Prostate gland (tissue), 2 donors: Measurements from ENCODE around the gene GDPD4. TPM values are rescaled to one million over a fixed set of nuclear protein-coding genes. Genes with fewer than 3 reads are reported as not detected.

Source experiments
- DNase-seq: peaks from one replicate; pipeline ENCODE4 v3.0.0-alpha.2; 2019; ENCODE audit warnings: low spot score
- H3K27ac ChIP-seq, 2 donors: fragments of 200-600 bp; sonication (generic); 2 replicates each; pipeline ENCODE4 v1.5.1; 2017 to 2019
- H3K27me3 ChIP-seq: fragments of 200-600 bp; sonication (generic); replicated peaks from 2 replicates; pipeline ENCODE4 v1.5.1; 2019; ENCODE audit not compliant: insufficient read depth
- H3K36me3 ChIP-seq, 2 donors: fragments of 200-600 bp; sonication (generic); 1 replicate in 1 of 2; 2 replicates in 1 of 2; pipeline versions ENCODE4 v1.5.1 to v1.8.1; 2017 to 2019
- H3K4me1 ChIP-seq: fragments of 200-600 bp; sonication (generic); replicated peaks from 2 replicates; pipeline ENCODE4 v1.5.1; 2019
- H3K4me3 ChIP-seq, 2 donors: fragments of 200-600 bp; sonication (generic); 2 replicates each; pipeline ENCODE4 v1.5.1; 2017 to 2019
- H3K9me3 ChIP-seq: fragments of 200-600 bp; sonication (generic); 2 replicates; pipeline ENCODE4 v1.5.1; 2017
- POLR2A ChIP-seq: fragments of 450-650 bp; IDR thresholded peaks from one replicate; pipeline ENCODE4 v1.6.1; 2016; ENCODE audit warnings: antibody characterized with exemption, mild to moderate bottlenecking
- POLR2AphosphoS5 ChIP-seq: sonication (generic); formaldehyde crosslinking; IDR thresholded peaks from one replicate; pipeline ENCODE4 v1.6.1; 2017; ENCODE audit warnings: antibody characterized with exemption
- WGBS: methylation state at CpG from one replicate; pipeline ENCODE4 v1.1.5; 2018; 5-methylcytosine and 5-hydroxymethylcytosine counted together
- intact Hi-C: fragments of 100-400 bp; cut with DNase I; formaldehyde crosslinking; loops from one replicate; pipeline ENCODE4 v1.14.2; 2022
- total RNA-seq, 2 donors: library from RNA; depleted of rRNA; stranded (reverse); fragments of >200 nt; gene quantifications; one replicate each; pipeline ENCODE4 v1.1.0, GENCODE V29; 2016
- TF ChIP-seq, protein P1 (sequence below), 4 experiments: fragments of 200-600 bp in 2 of 4; fragments of 450-650 bp in 2 of 4; sonication (generic) in 2 of 4; IDR thresholded peaks; 1 replicate in 3 of 4; 2 replicates in 1 of 4; pipeline ENCODE4 v1.5.1; 2016 to 2019; ENCODE audit warnings: antibody characterized with exemption in 4 of 4, mild to moderate bottlenecking in 2 of 4, moderate library complexity in 2 of 4

Gene GDPD4
- total RNA-seq, 2 donors from 2014 or later = 7.4 TPM; not detected in 1

DNA sequence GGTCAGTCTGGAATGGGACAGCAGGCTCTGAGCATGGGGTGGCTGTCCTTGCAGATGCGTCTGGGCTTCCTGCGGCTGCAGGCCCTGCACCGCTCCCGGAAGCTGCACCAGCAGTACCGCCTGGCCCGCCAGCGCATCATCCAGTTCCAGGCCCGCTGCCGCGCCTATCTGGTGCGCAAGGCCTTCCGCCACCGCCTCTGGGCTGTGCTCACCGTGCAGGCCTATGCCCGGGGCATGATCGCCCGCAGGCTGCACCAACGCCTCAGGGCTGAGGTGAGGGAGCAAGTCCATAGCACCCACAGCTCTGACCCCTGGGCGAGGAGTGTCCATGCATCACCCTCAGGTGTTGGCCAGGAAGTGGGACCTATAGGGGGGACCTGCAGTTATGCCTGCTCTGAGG is 121.8 kb downstream of the GDPD4 start:
- no peaks in the 10 kb centered on the region for H3K27me3 ChIP-seq
- H3K4me1 ChIP-seq = no peaks in the 10 kb centered on the region
- H3K4me3 ChIP-seq = no peak overlapping the region
- WGBS = 96% methylated on average over 18 of the region's 19 CpGs
- no peaks in the 10 kb centered on the region for H3K9me3 ChIP-seq
- TF ChIP-seq POLR2A = no peak
- TF ChIP-seq, protein P1, sequence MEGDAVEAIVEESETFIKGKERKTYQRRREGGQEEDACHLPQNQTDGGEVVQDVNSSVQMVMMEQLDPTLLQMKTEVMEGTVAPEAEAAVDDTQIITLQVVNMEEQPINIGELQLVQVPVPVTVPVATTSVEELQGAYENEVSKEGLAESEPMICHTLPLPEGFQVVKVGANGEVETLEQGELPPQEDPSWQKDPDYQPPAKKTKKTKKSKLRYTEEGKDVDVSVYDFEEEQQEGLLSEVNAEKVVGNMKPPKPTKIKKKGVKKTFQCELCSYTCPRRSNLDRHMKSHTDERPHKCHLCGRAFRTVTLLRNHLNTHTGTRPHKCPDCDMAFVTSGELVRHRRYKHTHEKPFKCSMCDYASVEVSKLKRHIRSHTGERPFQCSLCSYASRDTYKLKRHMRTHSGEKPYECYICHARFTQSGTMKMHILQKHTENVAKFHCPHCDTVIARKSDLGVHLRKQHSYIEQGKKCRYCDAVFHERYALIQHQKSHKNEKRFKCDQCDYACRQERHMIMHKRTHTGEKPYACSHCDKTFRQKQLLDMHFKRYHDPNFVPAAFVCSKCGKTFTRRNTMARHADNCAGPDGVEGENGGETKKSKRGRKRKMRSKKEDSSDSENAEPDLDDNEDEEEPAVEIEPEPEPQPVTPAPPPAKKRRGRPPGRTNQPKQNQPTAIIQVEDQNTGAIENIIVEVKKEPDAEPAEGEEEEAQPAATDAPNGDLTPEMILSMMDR (IDR thresholded peaks at IDR 0.05) = no peak
- TF ChIP-seq POLR2AphosphoS5 = no peak
- no peaks in the 10 kb centered on the region for H3K36me3 ChIP-seq
- DNase-seq = no peak
- no peak overlapping the region for H3K27ac ChIP-seq
- intact Hi-C loops = loop anchor here (10.0 kb wide), 1 partner anchor 135 kb away; no protein-coding TSS in a partner anchor

DNA sequence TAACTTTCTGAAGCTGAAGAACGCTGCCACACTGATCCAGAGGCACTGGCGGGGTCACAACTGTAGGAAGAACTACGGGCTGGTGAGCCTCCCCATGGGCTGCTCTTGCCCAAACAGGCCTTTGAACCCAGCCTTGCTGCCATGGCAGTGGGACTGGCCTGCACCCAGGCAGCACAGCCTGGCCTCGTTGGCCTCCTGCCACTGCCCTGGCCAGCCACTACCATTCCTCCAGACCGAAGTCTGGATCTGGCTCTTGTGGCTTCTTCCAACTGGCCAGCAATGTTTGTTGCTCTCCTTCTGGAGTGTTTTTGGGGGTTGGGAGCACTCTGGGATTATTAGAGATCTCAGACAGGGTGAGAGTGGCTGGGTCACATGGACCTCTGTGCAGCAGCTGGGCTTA is 122.4 kb downstream of the GDPD4 start:
- WGBS = 73% methylated on average over 5 of the region's 5 CpGs
- Histone ChIP-seq H3K4me3 (no peak overlapping the region), H3K27me3 (no peaks in the 10 kb centered on the region), H3K27ac (no peak overlapping the region), H3K36me3 (no peaks in the 10 kb centered on the region), H3K9me3 (no peaks in the 10 kb centered on the region), H3K4me1 (no peaks in the 10 kb centered on the region)
- intact Hi-C loops = no loop called here
- no peak for TF ChIP-seq POLR2AphosphoS5
- TF ChIP-seq, protein P1 (IDR thresholded peaks at IDR 0.05) = no peak
- no peak for TF ChIP-seq POLR2A
- no peak for DNase-seq

DNA sequence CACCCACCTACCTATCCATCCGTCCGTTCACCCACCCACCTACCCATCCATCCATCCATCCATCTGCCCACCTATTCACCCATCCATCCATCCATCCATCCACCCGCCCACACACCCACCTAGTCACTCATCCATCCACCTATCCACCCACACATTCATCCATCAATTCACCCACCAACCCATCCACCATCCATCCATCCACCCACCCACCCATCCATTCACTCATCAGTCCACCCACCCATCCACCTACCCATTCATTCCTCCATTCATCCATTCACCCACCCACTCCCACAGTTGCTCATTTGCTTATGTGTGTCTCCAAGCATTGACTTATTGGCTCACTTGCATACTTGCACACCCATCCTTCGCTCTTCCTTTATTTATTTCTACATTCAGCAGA is 123.3 kb downstream of the GDPD4 start:
- H3K36me3 ChIP-seq = no peaks in the 10 kb centered on the region
- H3K27me3 ChIP-seq = no peaks in the 10 kb centered on the region
- H3K27ac ChIP-seq = no peak overlapping the region
- H3K4me1 ChIP-seq = no peaks in the 10 kb centered on the region
- no peaks in the 10 kb centered on the region for H3K9me3 ChIP-seq
- TF ChIP-seq POLR2A (no peak), POLR2AphosphoS5 (no peak)
- TF ChIP-seq, protein P1 (IDR thresholded peaks at IDR 0.05) = no peak
- 93% methylated on average over 4 of the region's 4 CpGs for WGBS
- no peak overlapping the region for H3K4me3 ChIP-seq
- intact Hi-C loops = no loop called here
- no peak for DNase-seq

GRCh38 chr11:77176996-77177395 is 124.5 kb downstream of the GDPD4 start:
- 81% methylated on average over 9 of the region's 9 CpGs for WGBS
- no peak for DNase-seq
- H3K4me1 ChIP-seq = no peaks in the 10 kb centered on the region
- H3K36me3 ChIP-seq = no peaks in the 10 kb centered on the region
- intact Hi-C loops = no loop called here
- TF ChIP-seq, protein P1 (IDR thresholded peaks at IDR 0.05) = no peak
- TF ChIP-seq POLR2A (no peak), POLR2AphosphoS5 (no peak)
- H3K27me3 ChIP-seq = no peaks in the 10 kb centered on the region
- H3K4me3 ChIP-seq = no peak overlapping the region
- H3K9me3 ChIP-seq = no peaks in the 10 kb centered on the region
- no peak overlapping the region for H3K27ac ChIP-seq

GRCh38 chr11:77175869-77176539 is 125.5 kb downstream of the GDPD4 start:
- no peak for DNase-seq
- no peak overlapping the region for H3K27ac ChIP-seq
- no peaks in the 10 kb centered on the region for H3K36me3 ChIP-seq
- no peaks in the 10 kb centered on the region for H3K27me3 ChIP-seq
- TF ChIP-seq POLR2A (peak; percentile 11), POLR2AphosphoS5 (no peak)
- TF ChIP-seq, protein P1 (IDR thresholded peaks at IDR 0.05) = no peak
- intact Hi-C loops = no loop called here
- H3K4me1 ChIP-seq = no peaks in the 10 kb centered on the region
- WGBS = 71% methylated on average over 11 of the region's 12 CpGs
- no peaks in the 10 kb centered on the region for H3K9me3 ChIP-seq
- H3K4me3 ChIP-seq = no peak overlapping the region
